Measurements from ENCODE around the gene RERE.

- TF ChIP-seq CTCF (IDR thresholded peaks at IDR 0.05) (no peak), POLR2AphosphoS5 (IDR thresholded peaks at IDR 0.05) (no peak), POLR2A (IDR thresholded peaks at IDR 0.05) (no peak), EP300 (IDR thresholded peaks at IDR 0.05) (no peak)
Observed at GRCh38 chr1:8407652-8408051, 409.8 kb downstream of the RERE start.
